CD4-positive, alpha-beta T cell treated with Interleukin-21 for 1 hour (primary cell): ENCODE results near the gene BSN.

Experiments used
- DNase-seq: peaks from one replicate; pipeline ENCODE4 v3.0.0-alpha.2; 2020

BSN gene

DNA sequence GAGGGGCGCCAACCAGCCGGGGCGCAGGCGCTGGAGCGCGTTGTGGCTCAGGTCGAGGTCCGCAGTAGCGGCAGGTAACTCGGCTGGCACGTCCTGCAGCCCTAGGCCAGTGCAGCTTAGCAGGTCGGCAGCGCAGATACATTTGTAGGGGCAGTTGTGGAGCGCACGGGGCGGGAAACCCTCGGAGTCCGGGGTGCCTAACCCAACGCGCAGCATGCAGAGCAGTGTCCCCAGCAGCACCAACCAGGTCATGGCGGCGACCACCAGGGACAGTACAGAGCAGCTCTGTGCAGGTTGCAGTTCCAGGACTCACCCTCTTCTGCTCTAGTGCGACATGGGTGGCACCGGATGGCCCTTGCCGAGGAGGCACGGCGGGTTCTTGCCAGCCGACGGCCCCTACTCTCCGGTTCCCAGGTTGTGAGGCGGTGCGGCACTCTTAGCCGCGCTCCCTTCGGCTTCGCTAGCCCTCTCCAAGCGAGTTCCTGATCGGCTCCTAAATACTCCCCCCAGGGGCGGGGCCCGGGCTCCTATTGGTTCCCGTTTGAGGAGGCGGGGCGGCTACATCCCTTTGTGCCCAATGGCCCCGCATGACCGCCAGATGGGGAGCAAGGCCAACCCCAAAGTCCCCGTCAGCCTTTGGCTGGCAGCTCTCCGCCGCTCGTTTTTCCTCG is 165.1 kb downstream of the BSN start, which contains the start of gene AMIGO3:
AMIGO3 (minus strand) TSS at position 471 of the 671 bp plus-strand sequence; CDS start at position 252, 219 bp downstream.
- peak; percentile 91 for DNase-seq
